Stimulated activated naive B cell treated with anti-CD40 and anti-IgM and Interleukin-4, amounts not matched to agents 10 μg/mL and 1 μg/mL and 100 μg/mL, for 72 hours (primary cell): ENCODE data around the gene CHERP.
"Not testable (repeated sequence)": the region's sequence is repeated elsewhere in the genome, so short reads cannot be mapped to it uniquely, and the experiment has no call there.

ENCODE experiments used
- ATAC-seq, 2 donors: fragments of 150-1000 bp; cut with Tn5 transposase; replicated peaks; 2 replicates each; pipeline ENCODE4 v1.10.0; 2021; ENCODE audit warnings: moderate library complexity in 1 of 2
- DNase-seq: peaks from one replicate; pipeline ENCODE4 v3.0.0; 2021
- H3K27ac Mint-ChIP-seq: one replicate; pipeline ENCODE4 v1.8.0; 2022; ENCODE audit warnings: mild to moderate bottlenecking, mixed read lengths
- H3K27me3 Mint-ChIP-seq, 2 donors: one replicate each; pipeline ENCODE4 v1.8.0; 2022; ENCODE audit warnings: mixed read lengths in 2 of 2
- H3K36me3 Mint-ChIP-seq, 2 donors: one replicate each; pipeline ENCODE4 v1.8.0; 2022; ENCODE audit warnings: mixed read lengths in 2 of 2, mild to moderate bottlenecking in 1 of 2
- H3K4me1 Mint-ChIP-seq, 2 donors: one replicate each; pipeline ENCODE4 v1.8.0; 2022; ENCODE audit warnings: mixed read lengths in 2 of 2, mild to moderate bottlenecking in 1 of 2
- H3K4me3 Mint-ChIP-seq, 2 donors: one replicate each; pipeline ENCODE4 v1.8.0; 2022; ENCODE audit warnings: mild to moderate bottlenecking in 2 of 2, mixed read lengths in 2 of 2, moderate library complexity in 1 of 2
- H3K9me3 Mint-ChIP-seq, 2 donors: one replicate each; pipeline ENCODE4 v1.8.0; 2022; ENCODE audit warnings: mixed read lengths in 2 of 2, mild to moderate bottlenecking in 1 of 2

Gene CHERP

DNA sequence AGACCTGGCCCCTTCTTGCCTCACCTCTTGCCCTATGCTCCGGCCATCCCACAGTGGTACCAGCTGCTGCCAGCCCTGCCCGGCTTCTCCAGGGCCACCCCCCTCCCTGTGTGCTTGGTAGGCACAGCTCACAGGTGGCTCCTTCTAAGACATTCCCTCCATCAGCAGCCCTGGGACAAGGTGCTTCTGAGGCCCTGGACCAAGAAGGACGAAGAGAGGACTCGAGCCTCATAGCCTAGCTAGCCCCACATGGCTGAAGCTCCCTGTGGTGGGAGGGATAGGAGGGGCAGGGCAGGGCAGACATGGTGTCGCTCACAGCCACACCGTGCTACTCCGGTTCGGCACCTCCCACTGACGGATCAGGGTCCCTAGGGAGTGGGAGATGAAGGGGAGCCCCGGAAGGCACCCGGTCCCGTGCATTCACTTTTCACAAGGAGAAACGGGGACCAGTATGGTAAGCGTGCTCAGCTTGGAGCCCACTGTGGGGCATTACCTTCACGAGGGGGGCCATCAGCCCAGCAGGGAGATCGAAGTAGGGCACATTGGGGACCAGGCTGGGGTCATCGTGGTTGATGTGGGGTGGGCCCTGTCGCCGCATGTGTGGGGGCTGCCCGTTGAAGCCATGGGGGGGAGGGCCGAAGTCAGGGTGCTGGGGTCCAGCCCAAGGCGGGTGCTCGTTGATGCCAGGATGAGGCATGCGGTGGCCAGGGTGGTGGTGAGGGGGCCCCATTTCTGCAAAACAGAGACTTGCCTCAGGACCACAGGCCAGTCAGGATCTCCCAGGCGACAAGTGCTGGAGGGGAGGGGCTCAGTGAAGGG, 19.5 kb downstream of the CHERP start:
- no peak overlapping the region for H3K4me3 Mint-ChIP-seq
- no peaks in the 10 kb centered on the region for H3K27me3 Mint-ChIP-seq
- no peaks in the 10 kb centered on the region for H3K4me1 Mint-ChIP-seq
- ATAC-seq, result no peak
- H3K36me3 Mint-ChIP-seq, result peaks cover 62 to 64% of the 10 kb centered on the region in 2 donors
- H3K9me3 Mint-ChIP-seq, result no peaks in the 10 kb centered on the region
- peak overlapping the region; percentile 22 for H3K27ac Mint-ChIP-seq
- no peak for DNase-seq

DNA sequence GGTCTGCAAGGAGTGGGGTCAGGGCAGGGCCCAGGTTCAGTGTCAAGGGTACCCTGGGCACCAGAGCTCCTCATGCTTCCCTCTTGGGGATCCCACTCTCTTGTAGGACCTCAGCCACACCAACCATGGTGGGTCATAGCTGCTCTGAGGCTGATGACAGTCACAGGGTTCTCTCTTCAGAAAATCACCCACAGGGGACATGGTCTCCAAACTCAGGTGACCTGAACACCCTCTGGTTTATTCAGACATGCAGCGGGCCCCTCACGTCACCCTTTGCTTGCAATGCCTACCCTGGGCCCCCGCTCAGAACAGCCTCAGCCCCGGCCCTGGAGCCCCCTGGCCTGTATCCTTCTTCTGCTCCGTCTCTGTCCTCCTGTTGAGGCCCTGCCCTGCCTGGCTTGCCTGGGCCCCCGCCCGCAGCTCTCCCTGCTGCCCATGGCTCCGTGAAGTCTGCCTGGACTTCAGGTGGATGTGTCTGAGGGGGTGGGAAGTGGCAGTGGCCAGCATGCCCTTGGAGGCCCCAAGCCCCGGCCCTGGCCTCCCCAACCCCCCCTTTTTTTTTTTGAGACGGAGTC, 20.4 kb downstream of the CHERP start:
- H3K4me3 Mint-ChIP-seq, result no peak overlapping the region
- H3K27ac Mint-ChIP-seq, result peak overlapping the region; percentile 69
- H3K9me3 Mint-ChIP-seq, result no peaks in the 10 kb centered on the region
- no peaks in the 10 kb centered on the region for H3K27me3 Mint-ChIP-seq
- no peak for ATAC-seq
- peaks cover 0 to 3% of the 10 kb centered on the region in 2 donors for H3K4me1 Mint-ChIP-seq
- H3K36me3 Mint-ChIP-seq, result peaks cover 62 to 70% of the 10 kb centered on the region in 2 donors
- no peak for DNase-seq

DNA sequence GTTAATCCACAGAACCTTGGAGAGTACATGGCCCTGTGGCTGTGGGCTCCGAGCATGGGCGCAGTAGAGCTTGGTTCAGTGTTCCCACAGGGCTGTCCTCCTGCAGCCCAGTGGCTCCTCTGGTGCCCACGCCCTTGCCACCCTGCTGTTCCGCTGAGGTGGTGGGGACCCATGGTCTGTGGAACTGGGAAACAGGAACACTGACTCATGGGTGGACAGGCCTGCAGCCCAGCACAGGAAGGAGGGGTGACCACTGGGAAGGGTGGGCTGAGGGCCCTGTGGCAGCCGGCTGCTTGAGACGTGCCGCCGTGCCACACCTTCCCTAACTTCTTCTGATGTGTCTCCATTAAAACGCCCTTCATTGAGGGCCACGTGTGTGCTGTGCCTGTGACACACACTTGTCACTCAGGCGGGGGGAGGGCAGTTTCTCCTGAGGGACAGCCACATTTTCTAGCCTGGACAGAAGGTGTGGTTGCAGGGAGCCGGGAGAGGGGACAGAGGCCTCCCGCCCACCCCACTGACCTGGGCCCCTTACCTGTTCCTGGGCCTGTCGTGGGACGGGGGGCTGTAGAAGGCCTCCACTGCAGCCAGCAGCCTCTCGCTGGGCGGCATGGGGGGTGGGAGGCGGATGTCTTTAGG, 21.1 kb downstream of the CHERP start:
- DNase-seq (no peak), ATAC-seq (no peak)
- Mint-ChIP-seq H3K9me3 (no peaks in the 10 kb centered on the region), H3K27me3 (no peaks in the 10 kb centered on the region), H3K4me3 (no peak overlapping the region), H3K27ac (peak overlapping the region; percentile 69), H3K4me1 (peaks cover 0 to 5% of the 10 kb centered on the region in 2 donors), H3K36me3 (peaks cover 57 to 77% of the 10 kb centered on the region in 2 donors)

DNA sequence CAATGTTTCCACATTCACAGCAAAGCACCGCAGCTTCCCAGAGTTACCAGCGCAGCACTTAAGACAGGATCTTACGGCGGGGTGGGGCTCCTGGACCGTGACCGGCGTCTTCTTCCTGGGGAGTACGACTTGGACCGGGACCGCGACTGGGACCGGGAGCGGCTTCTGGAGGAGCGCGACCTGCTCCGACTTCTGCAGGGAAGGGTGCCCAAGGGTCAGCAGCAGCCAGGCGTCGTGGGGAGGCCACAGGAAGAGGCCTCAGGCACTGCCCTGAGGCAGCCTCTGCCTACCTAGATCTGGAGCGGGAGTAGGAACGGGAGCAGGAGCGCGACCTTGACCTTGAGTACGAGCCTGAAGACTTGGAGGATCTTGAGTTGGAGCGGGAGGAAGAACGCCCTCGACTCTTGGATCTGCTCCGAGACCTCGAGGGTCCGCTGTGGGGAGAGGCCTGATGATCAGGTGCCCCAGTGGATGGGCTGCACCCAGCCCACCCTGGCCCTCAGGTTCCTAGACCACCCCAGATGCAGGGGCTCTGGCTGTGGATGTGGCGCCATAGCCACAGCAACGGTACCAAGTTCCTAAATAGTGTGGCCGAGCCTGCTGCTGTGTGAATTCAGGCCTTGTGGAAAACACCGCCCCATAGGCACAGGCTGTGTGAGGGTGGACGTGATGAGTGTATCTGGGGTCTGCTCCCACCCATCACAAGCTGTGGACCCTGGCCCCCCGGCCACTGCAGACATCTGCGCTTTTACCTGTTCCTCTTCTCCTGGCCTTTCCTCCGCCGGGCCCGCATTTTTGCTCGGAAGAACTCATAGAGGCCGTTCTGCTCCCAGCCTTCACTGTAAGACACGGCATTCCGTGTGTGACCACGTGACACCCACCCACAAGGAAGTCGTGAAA, 21.9 kb downstream of the CHERP start:
- DNase-seq (no peak), ATAC-seq (no peak)
- H3K36me3 Mint-ChIP-seq, result peaks cover 52 to 72% of the 10 kb centered on the region in 2 donors
- H3K27ac Mint-ChIP-seq, result peak overlapping the region; percentile 38
- peaks cover 0 to 5% of the 10 kb centered on the region in 2 donors for H3K4me1 Mint-ChIP-seq
- no peaks in the 10 kb centered on the region for H3K27me3 Mint-ChIP-seq
- no peaks in the 10 kb centered on the region for H3K9me3 Mint-ChIP-seq
- peak overlapping the region in 1 of 2 donors; percentile 10 for H3K4me3 Mint-ChIP-seq

DNA sequence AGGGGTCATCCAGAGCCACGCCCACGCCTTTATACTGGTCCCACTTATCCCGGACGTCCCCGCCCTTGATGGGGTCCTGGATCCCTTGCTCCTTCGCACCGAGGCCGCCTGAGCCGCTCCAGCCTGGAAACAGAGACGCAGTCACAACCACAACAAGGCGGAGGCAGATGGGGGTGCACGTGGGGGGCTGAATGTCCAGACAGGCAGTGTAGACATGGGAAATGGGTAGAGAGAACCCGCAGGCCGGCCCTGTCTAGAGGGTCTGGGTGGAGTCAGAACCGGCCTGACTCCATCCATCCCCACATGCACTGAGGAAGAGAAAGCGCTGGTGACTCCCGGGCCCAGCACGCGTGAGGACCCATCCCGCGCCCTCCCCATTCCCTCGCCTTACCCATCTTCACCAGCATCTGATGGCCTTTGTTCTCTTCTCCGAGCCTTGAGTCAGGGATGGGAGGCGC, 23.0 kb downstream of the CHERP start:
- ATAC-seq (no peak), DNase-seq (no peak)
- Mint-ChIP-seq H3K4me3 (no peak overlapping the region), H3K9me3 (no peaks in the 10 kb centered on the region), H3K4me1 (peaks cover 0 to 5% of the 10 kb centered on the region in 2 donors), H3K27ac (no peak overlapping the region), H3K27me3 (no peaks in the 10 kb centered on the region), H3K36me3 (peaks cover 49 to 69% of the 10 kb centered on the region in 2 donors)

DNA sequence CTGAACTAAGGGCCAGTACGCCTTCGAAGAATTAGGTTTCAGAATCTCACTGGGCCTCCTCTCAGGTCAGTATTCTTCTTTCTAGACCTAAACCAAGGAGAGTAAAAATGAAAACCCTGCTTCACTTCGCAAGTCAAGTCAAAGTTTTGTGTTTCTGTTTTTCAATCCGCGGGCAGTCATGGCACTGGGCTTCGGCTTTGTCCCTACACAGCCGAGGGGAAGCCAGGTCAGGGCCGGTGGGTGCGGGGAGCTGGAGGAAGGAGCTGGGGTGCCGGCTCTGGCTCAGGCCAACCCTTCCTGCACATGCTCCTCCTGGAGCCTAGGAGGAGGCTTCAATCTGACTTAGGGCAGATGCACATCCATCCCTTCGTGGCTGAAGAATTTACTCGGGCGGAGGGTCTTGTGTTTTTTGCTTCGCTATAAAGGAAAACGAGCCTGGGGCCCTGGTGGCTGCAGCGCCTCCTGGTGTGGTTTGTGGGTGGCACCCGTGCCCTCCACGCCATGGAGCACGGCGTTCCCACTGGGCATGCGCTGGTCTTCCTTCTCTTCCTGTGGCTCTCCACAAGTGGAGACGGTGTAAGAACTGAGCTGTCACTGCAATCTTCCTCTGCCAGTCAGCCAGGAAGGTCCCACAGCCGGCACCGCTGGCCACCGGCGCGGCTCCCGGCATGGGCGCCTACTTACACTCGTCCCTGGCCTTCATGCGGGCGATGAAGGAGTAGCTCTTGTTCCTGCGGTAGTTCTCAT, 23.6 kb downstream of the CHERP start:
- peaks cover 0 to 5% of the 10 kb centered on the region in 2 donors for H3K4me1 Mint-ChIP-seq
- H3K27me3 Mint-ChIP-seq, result no peaks in the 10 kb centered on the region
- H3K4me3 Mint-ChIP-seq, result peak overlapping the region in 1 of 2 donors; percentile 30
- peaks cover 43 to 64% of the 10 kb centered on the region in 2 donors for H3K36me3 Mint-ChIP-seq
- ATAC-seq (no peak), DNase-seq (no peak)
- H3K27ac Mint-ChIP-seq, result no peak overlapping the region
- H3K9me3 Mint-ChIP-seq, result no peaks in the 10 kb centered on the region

DNA sequence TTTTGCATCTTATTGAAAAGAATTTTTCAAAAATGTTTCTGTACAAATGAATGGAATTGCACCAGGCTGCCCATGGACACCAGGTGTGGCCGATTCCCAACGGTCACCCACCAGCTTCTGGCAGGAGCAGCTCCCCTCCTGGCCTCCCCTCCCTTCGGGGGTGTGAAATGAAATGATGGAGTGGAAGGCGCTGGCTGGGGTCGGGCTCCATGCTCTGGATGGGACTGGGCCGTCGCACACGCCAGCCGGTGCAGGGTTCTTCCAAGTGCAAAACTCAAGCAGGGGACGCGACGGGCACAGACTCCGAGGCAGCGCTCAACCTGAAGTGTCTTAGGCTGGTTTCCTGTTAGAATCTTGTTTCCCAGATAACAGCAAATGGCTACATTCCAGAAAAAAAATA, 24.2 kb downstream of the CHERP start:
- DNase-seq, result no peak
- Mint-ChIP-seq H3K4me3 (no peak overlapping the region), H3K9me3 (no peaks in the 10 kb centered on the region), H3K4me1 (peaks cover 0 to 5% of the 10 kb centered on the region in 2 donors), H3K36me3 (peaks cover 41 to 63% of the 10 kb centered on the region in 2 donors), H3K27ac (no peak overlapping the region), H3K27me3 (no peaks in the 10 kb centered on the region)
- no peak for ATAC-seq

DNA sequence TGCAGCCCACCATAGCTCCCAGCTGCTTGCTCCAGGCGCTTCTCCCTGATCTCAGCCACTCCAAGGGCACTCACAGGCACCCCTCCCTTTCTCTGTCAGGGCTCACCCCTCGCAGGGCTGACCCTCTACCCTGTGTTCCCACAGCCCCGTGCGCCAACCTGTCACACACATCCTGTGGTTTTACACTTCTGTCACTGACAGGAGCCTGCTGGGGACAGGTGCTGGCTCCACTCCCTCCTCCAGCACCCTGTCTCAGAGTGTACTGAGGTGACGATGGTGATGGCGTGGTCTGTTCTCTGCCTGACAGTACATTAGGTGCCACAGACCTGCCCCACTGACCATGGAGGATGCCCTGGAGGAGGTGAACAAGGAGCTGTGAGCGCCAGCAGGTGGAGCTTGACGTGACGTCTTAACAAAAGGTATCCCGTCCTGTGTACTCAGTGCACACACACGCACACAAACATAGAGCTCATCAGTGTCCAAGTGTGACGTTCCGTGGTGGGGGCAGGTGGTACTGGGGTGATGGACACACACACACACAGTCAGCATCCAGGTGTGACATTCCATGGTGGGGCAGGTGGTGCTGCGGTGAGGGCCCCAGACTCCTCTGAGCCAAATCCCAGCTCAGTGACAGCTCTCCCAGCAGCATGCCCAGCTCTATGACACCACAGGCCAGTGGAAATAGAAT, 25.2 kb downstream of the CHERP start:
- H3K27me3 Mint-ChIP-seq, result no peaks in the 10 kb centered on the region
- peaks cover 0 to 5% of the 10 kb centered on the region in 2 donors for H3K4me1 Mint-ChIP-seq
- H3K36me3 Mint-ChIP-seq, result peaks cover 40 to 60% of the 10 kb centered on the region in 2 donors
- DNase-seq (no peak), ATAC-seq (peak; percentile 13 to 22)
- no peak overlapping the region for H3K4me3 Mint-ChIP-seq
- peak overlapping the region; percentile 25 for H3K27ac Mint-ChIP-seq
- no peaks in the 10 kb centered on the region for H3K9me3 Mint-ChIP-seq

DNA sequence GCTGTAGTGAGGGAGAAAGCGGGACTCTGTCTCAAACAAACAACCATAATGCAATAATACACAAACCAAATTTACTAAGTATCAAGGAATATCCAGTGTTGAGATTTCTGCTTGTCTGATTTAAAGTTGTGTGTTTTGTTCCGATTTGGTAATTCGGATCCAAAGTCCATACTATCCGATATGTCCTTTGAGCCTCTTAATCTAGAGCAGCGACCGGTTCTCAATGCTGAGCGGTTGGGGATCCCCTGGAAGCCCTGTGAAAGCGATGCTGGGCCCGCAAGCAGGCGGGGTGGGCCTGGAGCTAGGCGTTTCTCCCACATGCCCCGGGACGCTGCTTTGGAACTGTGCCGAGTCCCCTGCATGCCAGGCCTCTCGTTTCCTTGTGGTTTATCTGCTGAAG, 25.9 kb downstream of the CHERP start:
- Mint-ChIP-seq H3K27me3 (no peaks in the 10 kb centered on the region), H3K9me3 (no peaks in the 10 kb centered on the region), H3K36me3 (peaks cover 40 to 64% of the 10 kb centered on the region in 2 donors), H3K27ac (no peak overlapping the region), H3K4me1 (peaks cover 0 to 5% of the 10 kb centered on the region in 2 donors), H3K4me3 (no peak overlapping the region)
- DNase-seq, result no peak
- no peak for ATAC-seq

DNA sequence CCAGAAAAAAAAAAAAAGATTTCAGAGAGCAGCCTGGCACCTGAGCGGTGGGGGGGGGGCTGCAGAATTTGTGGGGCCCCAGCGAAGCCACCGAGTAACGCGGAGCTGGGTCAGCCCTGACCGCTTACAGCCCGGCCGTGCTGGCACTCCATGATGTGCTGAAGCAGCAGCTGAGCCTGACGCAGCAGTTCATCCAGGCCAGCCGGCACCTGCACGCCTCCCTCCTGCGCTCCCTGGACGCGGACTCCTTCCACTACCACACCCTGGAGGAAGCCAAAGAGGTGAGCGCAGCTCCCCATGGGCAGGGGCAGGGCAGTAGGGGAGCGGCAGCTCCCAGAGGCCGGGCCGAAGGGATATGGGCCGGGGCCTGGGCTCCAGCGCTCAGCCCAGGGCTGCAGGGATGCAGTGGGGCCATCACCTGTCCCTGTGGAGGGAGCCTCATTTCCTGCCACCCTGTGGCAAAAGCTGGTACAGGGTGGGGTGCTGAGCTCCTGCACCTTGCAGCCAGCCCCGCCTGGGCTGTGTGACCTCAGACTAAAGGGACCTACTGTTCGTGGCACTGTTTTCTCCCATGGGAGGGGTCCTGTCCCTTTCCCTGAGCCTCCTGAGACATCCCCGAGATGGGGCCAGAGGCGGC, 27.7 kb downstream of the CHERP start:
- no peaks in the 10 kb centered on the region for H3K9me3 Mint-ChIP-seq
- no peak for DNase-seq
- H3K27me3 Mint-ChIP-seq, result no peaks in the 10 kb centered on the region
- H3K36me3 Mint-ChIP-seq, result peaks cover 30 to 54% of the 10 kb centered on the region in 2 donors
- no peak overlapping the region for H3K4me3 Mint-ChIP-seq
- ATAC-seq, result peak in 1 of 2 donors; percentile 40
- no peak overlapping the region for H3K27ac Mint-ChIP-seq
- peaks cover 0 to 5% of the 10 kb centered on the region in 2 donors for H3K4me1 Mint-ChIP-seq

DNA sequence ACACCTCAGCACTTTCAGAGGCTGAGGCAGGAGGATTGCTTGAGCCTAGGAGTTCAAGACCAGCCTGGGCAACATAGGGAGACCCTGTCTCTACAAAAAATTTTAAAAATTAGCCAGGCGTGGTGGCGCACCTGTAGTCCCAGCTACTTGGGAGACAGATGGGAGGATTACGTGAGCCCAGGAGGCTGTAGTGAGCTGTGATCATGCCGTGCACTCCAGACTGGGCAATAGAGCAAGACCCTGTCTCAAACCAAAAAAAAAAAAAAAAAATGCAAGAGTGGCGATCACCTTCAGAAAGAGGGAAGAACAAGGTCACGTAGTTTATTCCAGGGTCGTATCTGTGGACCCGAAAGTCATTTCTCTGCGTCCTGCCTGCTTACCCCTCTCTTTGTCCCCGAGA, 29.6 kb downstream of the CHERP start:
- ATAC-seq, H3K4me1 Mint-ChIP-seq, H3K4me3 Mint-ChIP-seq, DNase-seq, H3K27me3 Mint-ChIP-seq, H3K27ac Mint-ChIP-seq, H3K9me3 Mint-ChIP-seq: not testable (repeated sequence)
- H3K36me3 Mint-ChIP-seq, result peaks cover 26 to 44% of the 10 kb centered on the region in 2 donors

DNA sequence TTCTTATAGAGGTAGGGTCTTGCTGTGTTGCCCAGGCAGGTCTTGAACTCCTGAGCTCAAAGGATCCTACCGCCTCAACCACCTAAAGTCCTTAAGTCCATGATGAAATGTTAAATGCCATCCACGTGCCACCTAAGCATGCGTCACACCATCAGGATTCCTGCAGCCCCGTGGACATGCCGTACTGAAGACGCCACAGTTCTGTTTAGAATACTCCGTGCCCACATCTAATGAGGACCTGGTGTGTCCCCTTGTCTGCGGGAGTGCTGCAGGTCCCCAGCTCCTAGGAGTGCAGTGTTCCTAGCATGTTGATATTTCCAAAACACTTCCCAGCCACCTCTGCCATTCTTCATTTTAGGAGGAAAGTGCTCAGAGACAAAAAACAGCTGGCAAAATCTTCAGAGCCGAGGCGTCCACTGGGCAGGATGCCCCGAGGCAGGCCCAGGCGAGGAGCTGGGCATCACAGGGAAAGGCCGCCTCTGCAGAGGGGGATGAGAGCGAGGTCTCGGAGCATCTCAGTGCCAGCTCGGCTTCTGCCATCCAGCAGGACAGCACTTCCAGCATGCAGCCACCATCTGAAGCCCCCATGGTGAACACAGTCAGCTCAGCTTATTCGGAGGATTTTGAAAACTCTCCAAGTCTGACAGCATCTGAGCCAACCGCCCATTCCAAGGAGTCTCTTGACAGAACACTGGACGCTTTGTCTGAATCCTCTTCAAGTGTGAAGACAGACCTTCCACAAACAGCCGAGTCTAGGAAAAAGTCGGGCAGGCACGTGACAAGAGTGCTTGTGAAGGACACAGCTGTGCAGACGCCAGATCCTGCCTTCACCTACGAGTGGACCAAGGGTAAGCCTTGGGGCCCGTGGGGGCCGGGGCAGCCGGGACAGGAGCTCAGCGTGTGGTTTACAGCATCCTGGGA, 32.8 kb downstream of the CHERP start:
- H3K4me1 Mint-ChIP-seq, result peaks cover 0 to 1% of the 10 kb centered on the region in 2 donors
- DNase-seq (no peak), ATAC-seq (no peak)
- H3K4me3 Mint-ChIP-seq, result no peak overlapping the region
- H3K27ac Mint-ChIP-seq, result no peak overlapping the region
- no peaks in the 10 kb centered on the region for H3K9me3 Mint-ChIP-seq
- H3K36me3 Mint-ChIP-seq, result peaks cover 21 to 34% of the 10 kb centered on the region in 2 donors
- no peaks in the 10 kb centered on the region for H3K27me3 Mint-ChIP-seq
